Naive thymus-derived CD4-positive, alpha-beta T cell (primary cell): Measurements from ENCODE around the gene RBM15. TPM values are rescaled to one million over a fixed set of nuclear protein-coding genes. Genes with fewer than 3 reads are reported as not detected.

Experiments
- ATAC-seq: fragments of 150-1000 bp; cut with Tn5 transposase; 2 replicates; pipeline ENCODE4 v1.10.0; 2021; ENCODE audit warnings: mild to moderate bottlenecking, moderate library complexity
- CTCF ChIA-PET: fragments of 350-600 bp; sonication (Branson Sonifier 250); formaldehyde crosslinking; loops from one replicate; lab custom pipeline; 2021; ENCODE audit warnings: antibody characterized with exemption; lab: Charles Lee
- POLR2A ChIA-PET: fragments of 350-600 bp; sonication (Branson Sonifier 250); formaldehyde crosslinking; loops from one replicate; lab custom pipeline; 2021; ENCODE audit warnings: antibody characterized with exemption, inconsistent platforms; lab: Charles Lee
- DNase-seq, 9 donors: peaks; one replicate each; pipeline versions ENCODE4 v3.0.0 to v3.0.0-alpha.2; 2020 to 2022; ENCODE audit warnings: mixed read lengths in 1 of 9
- H3K27ac ChIP-seq: one replicate; pipeline ENCODE4 v1.7.0; 2013; ENCODE audit warnings: mild to moderate bottlenecking, low read depth, low read length, moderate library complexity
- H3K27me3 ChIP-seq, 2 donors: one replicate each; pipeline ENCODE4 v1.7.0; 2013; ENCODE audit warnings: low read length in 2 of 2, mild to moderate bottlenecking in 2 of 2, moderate library complexity in 2 of 2; ENCODE audit not compliant: control insufficient read depth in 2 of 2, insufficient read depth in 2 of 2
- H3K36me3 ChIP-seq, 3 experiments: 1 replicate in 2 of 3; 2 replicates in 1 of 3; pipeline ENCODE4 v1.7.0; 2013; ENCODE audit warnings: low read length in 3 of 3, mild to moderate bottlenecking in 3 of 3, moderate library complexity in 1 of 3; ENCODE audit not compliant: insufficient read depth in 3 of 3, control insufficient read depth in 2 of 3
- H3K4me1 ChIP-seq, 2 donors: one replicate each; pipeline ENCODE4 v1.7.0; 2013; ENCODE audit warnings: low read length in 2 of 2, mild to moderate bottlenecking in 2 of 2, moderate library complexity in 1 of 2; ENCODE audit not compliant: control insufficient read depth in 2 of 2, insufficient read depth in 2 of 2
- H3K4me3 ChIP-seq: 2 replicates; pipeline ENCODE4 v1.7.0; 2013; ENCODE audit warnings: mild to moderate bottlenecking, low read length
- H3K9me3 ChIP-seq, 3 experiments: 1 replicate in 2 of 3; 2 replicates in 1 of 3; pipeline ENCODE4 v1.7.0; 2013; ENCODE audit warnings: low read length in 3 of 3; ENCODE audit not compliant: control insufficient read depth in 2 of 3
- H3K27ac Mint-ChIP-seq, 9 donors: one replicate each; pipeline ENCODE4 v1.8.0; 2020 to 2022; ENCODE audit warnings: mixed read lengths in 9 of 9, mild to moderate bottlenecking in 8 of 9, moderate library complexity in 5 of 9, inconsistent platforms in 2 of 9
- H3K27me3 Mint-ChIP-seq, 5 donors: one replicate each; pipeline ENCODE4 v1.8.0; 2021 to 2022; ENCODE audit warnings: mixed read lengths in 5 of 5, mild to moderate bottlenecking in 1 of 5
- H3K36me3 Mint-ChIP-seq, 5 donors: one replicate each; pipeline ENCODE4 v1.8.0; 2020 to 2022; ENCODE audit warnings: mixed read lengths in 5 of 5, mild to moderate bottlenecking in 3 of 5, inconsistent platforms in 1 of 5
- H3K4me1 Mint-ChIP-seq, 7 donors: one replicate each; pipeline ENCODE4 v1.8.0; 2020 to 2022; ENCODE audit warnings: mixed read lengths in 7 of 7, mild to moderate bottlenecking in 3 of 7, inconsistent platforms in 1 of 7
- H3K4me3 Mint-ChIP-seq, 10 donors: one replicate each; pipeline ENCODE4 v1.8.0; 2020 to 2022; ENCODE audit warnings: mild to moderate bottlenecking in 10 of 10, mixed read lengths in 10 of 10, moderate library complexity in 6 of 10, inconsistent platforms in 2 of 10
- H3K9me3 Mint-ChIP-seq, 11 donors: one replicate each; pipeline ENCODE4 v1.8.0; 2020 to 2022; ENCODE audit warnings: mixed read lengths in 11 of 11, mild to moderate bottlenecking in 4 of 11, inconsistent platforms in 1 of 11, moderate library complexity in 1 of 11
- intact Hi-C, 2 donors: fragments of 100-400 bp; cut with micrococcal nuclease; formaldehyde crosslinking; loops; one replicate each; pipeline ENCODE4 v1.15.1; 2023
- polyA plus RNA-seq, 2 donors: library from polyadenylated mRNA; unstranded; fragments of 300-500 nt; fragmentation: Illumina TruSeq; gene quantifications; one replicate each; pipeline ENCODE4 v1.2.3, GENCODE V29; 2021
- total RNA-seq, 6 experiments: library from RNA in 5 of 6; stranded (reverse) in 5 of 6; gene quantifications; 1 replicate in 5 of 6; 2 replicates in 1 of 6; pipeline ENCODE4 v1.2.3 and lab custom pipeline; 2021 to 2026

RBM15 gene
- total and polyA plus RNA-seq, 7 experiments from 2014 or later, result 7.1 to 58.6 (median 45.0) TPM

DNA sequence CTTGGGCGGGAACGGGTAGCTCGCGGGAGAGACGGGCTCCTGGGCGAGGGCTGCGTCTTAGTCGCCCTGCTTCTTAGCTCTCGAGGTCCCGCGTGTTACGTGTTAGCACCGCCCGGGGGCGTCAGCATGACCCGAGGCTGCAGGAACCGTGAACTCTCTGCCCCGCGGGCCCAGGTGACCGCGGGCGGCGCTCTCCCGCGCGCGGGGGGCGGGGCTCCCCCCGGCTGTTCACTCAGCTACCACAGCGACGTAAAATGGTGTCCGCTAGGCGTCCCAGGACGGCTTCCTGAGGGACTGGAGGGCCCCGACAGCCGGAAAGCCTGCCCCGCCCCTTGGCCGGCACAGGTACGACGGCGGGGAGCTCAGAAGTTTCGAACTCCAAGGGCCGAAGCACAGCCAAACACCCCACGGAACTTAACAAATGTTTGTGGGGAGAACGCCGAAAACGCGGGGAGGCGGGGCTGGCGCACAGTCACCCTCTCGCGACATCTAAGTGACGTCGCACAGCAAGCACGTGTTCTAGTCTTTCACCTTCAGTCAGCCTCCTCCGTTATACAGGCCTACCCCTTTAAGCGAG is 780 bp upstream of the RBM15 start:
- intact Hi-C loops, result loop anchor here (1.0 to 10.0 kb wide), 23 partner anchors 69 to 1780 kb away; partner anchors contain the start of genes KCNC4 (in 2 of the 2), LAMTOR5 (in 2 of the 2), ATP5PB (in 1 of the 2) and ATXN7L2 (in 1 of the 2)
- no peaks in the 10 kb centered on the region for H3K9me3 ChIP-seq
- Mint-ChIP-seq H3K36me3 (peaks cover 0 to 30% (median 15%) of the 10 kb centered on the region in 5 donors), H3K9me3 (no peaks in the 10 kb centered on the region), H3K27ac (peak overlapping the region in 1 of 9 donors; percentile 97), H3K4me1 (peaks cover 32 to 58% (median 55%) of the 10 kb centered on the region in 7 donors), H3K27me3 (peaks cover 0 to 2% (median 0%) of the 10 kb centered on the region in 5 donors), H3K4me3 (no peak overlapping the region)
- peak; percentile 81 for ATAC-seq
- no peaks in the 10 kb centered on the region for H3K27me3 ChIP-seq
- H3K27ac ChIP-seq, result peak overlapping the region; percentile 96
- peaks cover 35 to 36% of the 10 kb centered on the region in 2 donors for H3K4me1 ChIP-seq
- peaks cover 0 to 20% (median 0%) of the 10 kb centered on the region in 3 experiments for H3K36me3 ChIP-seq
- peak overlapping the region; percentile 94 for H3K4me3 ChIP-seq
- ChIA-PET POLR2A (interaction anchor here (0.7 to 5.8 kb wide), 20 partner anchors 8 to 1678 kb away, joined by 3 to 118 read pairs (median 5); partner anchors contain the start of genes AHCYL1, ATP5PB, HENMT1 and KCNC4), CTCF (interaction anchor here (0.8 to 3.8 kb wide), 12 partner anchors 11 to 304 kb away, joined by 4 to 36 read pairs (median 5); partner anchors contain the start of genes KCNC4, LAMTOR5 and STRIP1)
- peak; percentile 90 to 99 (median 96) for DNase-seq

DNA sequence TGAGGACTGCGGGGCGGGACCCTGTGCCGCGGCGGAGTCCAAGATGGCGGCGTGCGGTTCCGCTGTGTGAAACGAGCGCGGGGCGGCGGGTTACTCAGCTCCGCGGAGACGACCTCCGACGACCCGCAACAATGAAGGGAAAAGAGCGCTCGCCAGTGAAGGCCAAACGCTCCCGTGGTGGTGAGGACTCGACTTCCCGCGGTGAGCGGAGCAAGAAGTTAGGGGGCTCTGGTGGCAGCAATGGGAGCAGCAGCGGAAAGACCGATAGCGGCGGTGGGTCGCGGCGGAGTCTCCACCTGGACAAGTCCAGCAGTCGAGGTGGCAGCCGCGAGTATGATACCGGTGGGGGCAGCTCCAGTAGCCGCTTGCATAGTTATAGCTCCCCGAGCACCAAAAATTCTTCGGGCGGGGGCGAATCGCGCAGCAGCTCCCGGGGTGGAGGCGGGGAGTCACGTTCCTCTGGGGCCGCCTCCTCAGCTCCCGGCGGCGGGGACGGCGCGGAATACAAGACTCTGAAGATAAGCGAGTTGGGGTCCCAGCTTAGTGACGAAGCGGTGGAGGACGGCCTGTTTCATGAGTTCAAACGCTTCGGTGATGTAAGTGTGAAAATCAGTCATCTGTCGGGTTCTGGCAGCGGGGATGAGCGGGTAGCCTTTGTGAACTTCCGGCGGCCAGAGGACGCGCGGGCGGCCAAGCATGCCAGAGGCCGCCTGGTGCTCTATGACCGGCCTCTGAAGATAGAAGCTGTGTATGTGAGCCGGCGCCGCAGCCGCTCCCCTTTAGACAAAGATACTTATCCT is 430 bp downstream of the RBM15 start:
- Histone ChIP-seq H3K27me3 (no peaks in the 10 kb centered on the region), H3K36me3 (peaks cover 0 to 20% (median 3%) of the 10 kb centered on the region in 3 experiments), H3K9me3 (no peaks in the 10 kb centered on the region), H3K4me3 (peak overlapping the region; percentile 94), H3K4me1 (peaks cover 45 to 46% of the 10 kb centered on the region in 2 donors), H3K27ac (peak overlapping the region; percentile 96)
- H3K27me3 Mint-ChIP-seq, result peaks cover 0 to 2% (median 0%) of the 10 kb centered on the region in 5 donors
- no peak overlapping the region for H3K4me3 Mint-ChIP-seq
- ATAC-seq (no peak), DNase-seq (peak in 2 of 9 donors; percentile 60 to 70)
- peaks cover 38 to 71% (median 67%) of the 10 kb centered on the region in 7 donors for H3K4me1 Mint-ChIP-seq
- POLR2A ChIA-PET, result interaction anchor here (0.7 to 5.8 kb wide), 14 partner anchors 9 to 1679 kb away, joined by 3 to 118 read pairs (median 8); partner anchors contain the start of genes AHCYL1, ATP5PB, HENMT1 and KCNC4
- peaks cover 0 to 37% (median 22%) of the 10 kb centered on the region in 5 donors for H3K36me3 Mint-ChIP-seq
- H3K27ac Mint-ChIP-seq, result no peak overlapping the region
- intact Hi-C loops, result loop anchor here (1.0 to 10.0 kb wide), 20 partner anchors 121 to 1781 kb away; partner anchors contain the start of genes AHCYL1 (in 1 of the 2), ATP5PB (in 1 of the 2), CEPT1 (in 1 of the 2) and CLCC1 (in 1 of the 2)
- CTCF ChIA-PET, result interaction anchor here (0.6 to 3.8 kb wide), 7 partner anchors 9 to 154 kb away, joined by 3 to 36 read pairs (median 5); partner anchors contain the start of genes KCNC4 and LAMTOR5
- no peaks in the 10 kb centered on the region for H3K9me3 Mint-ChIP-seq

DNA sequence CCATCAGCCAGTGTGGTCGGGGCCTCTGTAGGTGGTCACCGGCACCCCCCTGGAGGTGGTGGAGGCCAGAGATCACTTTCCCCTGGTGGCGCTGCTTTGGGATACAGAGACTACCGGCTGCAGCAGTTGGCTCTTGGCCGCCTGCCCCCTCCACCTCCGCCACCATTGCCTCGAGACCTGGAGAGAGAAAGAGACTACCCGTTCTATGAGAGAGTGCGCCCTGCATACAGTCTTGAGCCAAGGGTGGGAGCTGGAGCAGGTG is 961 bp downstream of the RBM15 start:
- no peaks in the 10 kb centered on the region for H3K27me3 ChIP-seq
- intact Hi-C loops, result no loop called here
- H3K36me3 ChIP-seq, result peaks cover 0 to 20% (median 3%) of the 10 kb centered on the region in 3 experiments
- ATAC-seq (no peak), DNase-seq (peak in 1 of 9 donors; percentile 19)
- peak overlapping the region; percentile 94 for H3K4me3 ChIP-seq
- no peaks in the 10 kb centered on the region for H3K9me3 ChIP-seq
- peaks cover 45 to 51% of the 10 kb centered on the region in 2 donors for H3K4me1 ChIP-seq
- H3K27ac ChIP-seq, result peak overlapping the region; percentile 96
- POLR2A ChIA-PET, result interaction anchor here (0.7 to 5.8 kb wide), 9 partner anchors 8 to 307 kb away, joined by 3 to 118 read pairs (median 12); partner anchors contain the start of genes KCNC4, LAMTOR5 and STRIP1
- peaks cover 0 to 2% (median 0%) of the 10 kb centered on the region in 5 donors for H3K27me3 Mint-ChIP-seq
- H3K4me1 Mint-ChIP-seq, result peaks cover 38 to 76% (median 69%) of the 10 kb centered on the region in 7 donors
- CTCF ChIA-PET, result interaction anchor here (2.2 to 3.8 kb wide), 3 partner anchors 9 to 131 kb away, joined by 8 to 36 read pairs (median 14); partner anchors contain the start of genes KCNC4 and LAMTOR5
- H3K36me3 Mint-ChIP-seq, result peaks cover 0 to 38% (median 22%) of the 10 kb centered on the region in 5 donors
- peak overlapping the region in 1 of 9 donors; percentile 62 for H3K27ac Mint-ChIP-seq
- H3K9me3 Mint-ChIP-seq, result no peaks in the 10 kb centered on the region
- no peak overlapping the region for H3K4me3 Mint-ChIP-seq

DNA sequence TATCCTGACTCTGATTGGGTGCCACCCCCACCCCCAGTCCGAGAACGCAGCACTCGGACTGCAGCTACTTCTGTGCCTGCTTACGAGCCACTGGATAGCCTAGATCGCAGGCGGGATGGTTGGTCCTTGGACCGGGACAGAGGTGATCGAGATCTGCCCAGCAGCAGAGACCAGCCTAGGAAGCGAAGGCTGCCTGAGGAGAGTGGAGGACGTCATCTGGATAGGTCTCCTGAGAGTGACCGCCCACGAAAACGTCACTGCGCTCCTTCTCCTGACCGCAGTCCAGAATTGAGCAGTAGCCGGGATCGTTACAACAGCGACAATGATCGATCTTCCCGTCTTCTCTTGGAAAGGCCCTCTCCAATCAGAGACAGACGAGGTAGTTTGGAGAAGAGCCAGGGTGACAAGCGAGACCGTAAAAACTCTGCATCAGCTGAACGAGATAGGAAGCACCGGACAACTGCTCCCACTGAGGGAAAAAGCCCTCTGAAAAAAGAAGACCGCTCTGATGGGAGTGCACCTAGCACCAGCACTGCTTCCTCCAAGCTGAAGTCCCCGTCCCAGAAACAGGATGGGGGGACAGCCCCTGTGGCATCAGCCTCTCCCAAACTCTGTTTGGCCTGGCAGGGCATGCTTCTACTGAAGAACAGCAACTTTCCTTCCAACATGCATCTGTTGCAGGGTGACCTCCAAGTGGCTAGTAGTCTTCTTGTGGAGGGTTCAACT is 2.1 kb downstream of the RBM15 start:
- peaks cover 49 to 61% of the 10 kb centered on the region in 2 donors for H3K4me1 ChIP-seq
- H3K4me3 ChIP-seq, result no peak overlapping the region
- intact Hi-C loops, result no loop called here
- Mint-ChIP-seq H3K27me3 (peaks cover 0 to 2% (median 0%) of the 10 kb centered on the region in 5 donors), H3K36me3 (peaks cover 5 to 47% (median 32%) of the 10 kb centered on the region in 5 donors), H3K4me1 (peaks cover 46 to 82% (median 75%) of the 10 kb centered on the region in 7 donors), H3K9me3 (no peaks in the 10 kb centered on the region), H3K4me3 (peak overlapping the region in 1 of 10 donors; percentile 75), H3K27ac (peak overlapping the region in 2 of 9 donors; percentile 35 to 53)
- ATAC-seq (no peak), DNase-seq (no peak)
- H3K27ac ChIP-seq, result no peak overlapping the region
- H3K27me3 ChIP-seq, result no peaks in the 10 kb centered on the region
- H3K36me3 ChIP-seq, result peaks cover 0 to 22% (median 3%) of the 10 kb centered on the region in 3 experiments
- no peaks in the 10 kb centered on the region for H3K9me3 ChIP-seq
- ChIA-PET CTCF (interaction anchor here (0.6 kb wide), 1 partner anchor 69 kb away, joined by 5 read pairs; no protein-coding TSS in a partner anchor), POLR2A (interaction anchor here (5.5 kb wide), 1 partner anchor 131 kb away, joined by 118 read pairs; the partner anchor contains the start of gene KCNC4)

DNA sequence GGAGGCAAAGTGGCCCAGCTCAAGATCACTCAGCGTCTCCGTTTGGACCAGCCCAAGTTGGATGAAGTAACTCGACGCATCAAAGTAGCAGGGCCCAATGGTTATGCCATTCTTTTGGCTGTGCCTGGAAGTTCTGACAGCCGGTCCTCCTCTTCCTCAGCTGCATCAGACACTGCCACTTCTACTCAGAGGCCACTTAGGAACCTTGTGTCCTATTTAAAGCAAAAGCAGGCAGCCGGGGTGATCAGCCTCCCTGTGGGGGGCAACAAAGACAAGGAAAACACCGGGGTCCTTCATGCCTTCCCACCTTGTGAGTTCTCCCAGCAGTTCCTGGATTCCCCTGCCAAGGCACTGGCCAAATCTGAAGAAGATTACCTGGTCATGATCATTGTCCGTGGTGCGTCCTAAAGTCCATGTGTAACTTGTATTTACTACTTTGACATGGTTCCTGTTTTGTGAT is 2.7 kb downstream of the RBM15 start:
- Mint-ChIP-seq H3K27me3 (peaks cover 0 to 2% (median 0%) of the 10 kb centered on the region in 5 donors), H3K9me3 (no peaks in the 10 kb centered on the region), H3K4me3 (peak overlapping the region in 1 of 10 donors; percentile 75), H3K4me1 (peaks cover 46 to 82% (median 76%) of the 10 kb centered on the region in 7 donors), H3K27ac (no peak overlapping the region), H3K36me3 (peaks cover 6 to 53% (median 33%) of the 10 kb centered on the region in 5 donors)
- ChIA-PET POLR2A (interaction anchor here (5.5 kb wide), 1 partner anchor 132 kb away, joined by 118 read pairs; the partner anchor contains the start of gene KCNC4), CTCF (no interaction called here)
- DNase-seq (no peak), ATAC-seq (no peak)
- intact Hi-C loops, result no loop called here
- H3K36me3 ChIP-seq, result peaks cover 0 to 27% (median 3%) of the 10 kb centered on the region in 3 experiments
- H3K4me3 ChIP-seq, result no peak overlapping the region
- peaks cover 49 to 61% of the 10 kb centered on the region in 2 donors for H3K4me1 ChIP-seq
- H3K27me3 ChIP-seq, result no peaks in the 10 kb centered on the region
- H3K27ac ChIP-seq, result no peak overlapping the region
- no peaks in the 10 kb centered on the region for H3K9me3 ChIP-seq
